B cell (primary cell): ENCODE results near the gene PTPRN2. TPM values are rescaled to one million over a fixed set of nuclear protein-coding genes. Genes with fewer than 3 reads are reported as not detected.

Experiments used
- ATAC-seq: fragments of 200-7000 bp; cut with Tn5 transposase; one replicate; pipeline ENCODE4 v1.10.0; 2021; ENCODE audit warnings: low read depth, mild to moderate bottlenecking, moderate number of reproducible peaks, moderate library complexity
- CTCF ChIA-PET: fragments of 350-600 bp; sonication (Branson Sonifier 250); formaldehyde crosslinking; loops from one replicate; lab custom pipeline; 2021; ENCODE audit warnings: antibody characterized with exemption, inconsistent platforms; lab: Charles Lee
- POLR2A ChIA-PET: fragments of 350-600 bp; sonication (Branson Sonifier 250); formaldehyde crosslinking; loops from one replicate; lab custom pipeline; 2021; ENCODE audit warnings: antibody characterized with exemption; lab: Charles Lee
- DNase-seq: peaks from one replicate; pipeline ENCODE4 v3.0.0; 2013
- H2AFZ ChIP-seq: 2 replicates; pipeline ENCODE4 v1.6.1; 2012; ENCODE audit warnings: mild to moderate bottlenecking, low read depth, low read length; ENCODE audit not compliant: insufficient read depth, poor library complexity, severe bottlenecking
- H3K27ac ChIP-seq, 2 donors: 1 replicate in 1 of 2; 2 replicates in 1 of 2; pipeline ENCODE4 v1.5.1; 2012 to 2013; ENCODE audit warnings: low read length in 2 of 2, mild to moderate bottlenecking in 2 of 2, moderate library complexity in 1 of 2
- H3K27me3 ChIP-seq, 4 experiments: fragments of 200-600 bp in 1 of 4; sonication (generic) in 1 of 4; replicated peaks in 1 of 4; 1 replicate in 2 of 4; 2 replicates in 2 of 4; pipeline versions ENCODE4 v1.6.1 to v1.7.0; 2013 to 2016; ENCODE audit warnings: low read length in 3 of 4, mild to moderate bottlenecking in 2 of 4, mixed read lengths in 1 of 4, moderate library complexity in 1 of 4; ENCODE audit not compliant: insufficient read depth in 4 of 4, control insufficient read depth in 3 of 4; ENCODE audit errors: control extremely low read depth in 1 of 4
- H3K36me3 ChIP-seq, 2 experiments: replicated peaks in 1 of 2; 1 replicate in 1 of 2; 2 replicates in 1 of 2; pipeline versions ENCODE4 v1.6.1 to v1.7.1; 2013; ENCODE audit warnings: low read length in 1 of 2; ENCODE audit not compliant: insufficient read depth in 2 of 2, control insufficient read depth in 1 of 2; ENCODE audit errors: control extremely low read depth in 1 of 2, extremely low read depth in 1 of 2
- H3K4me1 ChIP-seq, 2 donors: fragments of 200-600 bp in 1 of 2; sonication (generic) in 1 of 2; 1 replicate in 1 of 2; 2 replicates in 1 of 2; pipeline versions ENCODE4 v1.5.1 to v1.6.1; 2013 to 2017; ENCODE audit warnings: low read length in 2 of 2; ENCODE audit not compliant: control insufficient read depth in 2 of 2, insufficient read depth in 2 of 2
- H3K4me2 ChIP-seq: replicated peaks from 2 replicates; pipeline ENCODE3; 2012; ENCODE audit warnings: mild to moderate bottlenecking, low read depth, low read length; ENCODE audit not compliant: poor library complexity, severe bottlenecking
- H3K4me3 ChIP-seq, 5 experiments: fragments of 200-600 bp in 1 of 5; sonication (generic) in 1 of 5; 1 replicate in 3 of 5; 2 replicates in 2 of 5; pipeline versions ENCODE4 v1.5.1 to v1.7.0; 2011 to 2016; ENCODE audit warnings: low read length in 4 of 5, mild to moderate bottlenecking in 4 of 5, low read depth in 2 of 5, control low read depth in 1 of 5, moderate library complexity in 1 of 5; ENCODE audit not compliant: insufficient read depth in 1 of 5; ENCODE audit errors: control extremely low read depth in 1 of 5, extremely low read depth in 1 of 5
- H3K79me2 ChIP-seq: fragments of 200-600 bp; sonication (generic); one replicate; pipeline ENCODE4 v1.6.0; 2016; ENCODE audit warnings: low read length; ENCODE audit not compliant: control insufficient read depth, insufficient read depth
- H3K9ac ChIP-seq: fragments of 200-600 bp; sonication (generic); 2 replicates; pipeline ENCODE4 v1.6.1; 2017; ENCODE audit warnings: mild to moderate bottlenecking, low read length, moderate library complexity
- H3K9me3 ChIP-seq, 3 donors: one replicate each; pipeline versions ENCODE4 v1.6.1 to v1.7.1; 2013; ENCODE audit warnings: low read length in 2 of 3; ENCODE audit not compliant: control insufficient read depth in 2 of 3, insufficient read depth in 1 of 3; ENCODE audit errors: control extremely low read depth in 1 of 3
- H4K20me1 ChIP-seq: 2 replicates; pipeline ENCODE4 v1.6.0; 2012; ENCODE audit warnings: mild to moderate bottlenecking, low read length; ENCODE audit not compliant: insufficient read depth, control insufficient read depth, poor library complexity, severe bottlenecking
- H3K27ac Mint-ChIP-seq: one replicate; pipeline ENCODE4 v1.8.0; 2021; ENCODE audit warnings: mixed read lengths
- H3K27me3 Mint-ChIP-seq: one replicate; pipeline ENCODE4 v1.8.0; 2021; ENCODE audit warnings: mixed read lengths
- H3K4me1 Mint-ChIP-seq: one replicate; pipeline ENCODE4 v1.8.0; 2021; ENCODE audit warnings: mixed read lengths
- H3K4me3 Mint-ChIP-seq: one replicate; pipeline ENCODE4 v1.8.0; 2021; ENCODE audit warnings: mixed read lengths
- H3K9me3 Mint-ChIP-seq: one replicate; pipeline ENCODE4 v1.8.0; 2022; ENCODE audit warnings: mixed read lengths; ENCODE audit not compliant: insufficient read depth
- CTCF ChIP-seq: fragments of 200-600 bp; IDR thresholded peaks from one replicate; pipeline ENCODE4 v1.8.0; 2022; ENCODE audit warnings: antibody characterized with exemption, mild to moderate bottlenecking
- EZH2 ChIP-seq: IDR thresholded peaks from 2 replicates; pipeline ENCODE4 v1.6.1; 2012; ENCODE audit warnings: borderline replicate concordance, low read depth, mild to moderate bottlenecking, moderate library complexity, low read length; ENCODE audit not compliant: insufficient read depth, poor library complexity, severe bottlenecking
- WGBS: methylation state at CpG from one replicate; pipeline ENCODE4 v1.1.5; 2013; ENCODE audit warnings: missing lambda C conversion rate; ENCODE audit not compliant: insufficient coverage; 5-methylcytosine and 5-hydroxymethylcytosine counted together
- intact Hi-C: fragments of 100-400 bp; cut with micrococcal nuclease; formaldehyde crosslinking; loops from one replicate; pipeline ENCODE4 v1.10.0; 2022
- polyA plus RNA-seq: library from polyadenylated mRNA; depleted of rRNA; stranded (reverse); fragments of >200 nt; gene quantifications from 2 replicates; pipeline ENCODE4 v1.2.3, GENCODE V29; 2012
- total RNA-seq, 2 donors: library from RNA; stranded (reverse); fragments of 120-200 nt in 1 of 2; gene quantifications; 1 replicate in 1 of 2; 2 replicates in 1 of 2; pipeline versions ENCODE4 v1.2.3 to v1.2.4, GENCODE V29; 2013 to 2022

The PTPRN2 gene
- total and polyA plus RNA-seq, 2 donors (not counting 1 experiment from before 2014, with no cell fraction given): 2.0 to 5.0 TPM

GRCh38 chr7:158112571-158113320 is 474.9 kb downstream of the PTPRN2 start:
- WGBS: 93% methylated on average over 16 of the region's 16 CpGs
- Histone ChIP-seq H3K27ac (no peak overlapping the region), H3K9me3 (peaks cover 1 to 75% (median 13%) of the 10 kb centered on the region in 3 donors), H3K27me3 (no peaks in the 10 kb centered on the region), H3K4me2 (no peak overlapping the region), H3K4me3 (no peak overlapping the region), H3K79me2 (no peaks in the 10 kb centered on the region), H3K36me3 (no peaks in the 10 kb centered on the region), H3K9ac (no peak overlapping the region), H4K20me1 (no peaks in the 10 kb centered on the region), H3K4me1 (no peaks in the 10 kb centered on the region), H2AFZ (no peak overlapping the region)
- Mint-ChIP-seq H3K4me3 (no peak overlapping the region), H3K4me1 (no peaks in the 10 kb centered on the region), H3K27me3 (no peaks in the 10 kb centered on the region), H3K27ac (no peak overlapping the region), H3K9me3 (peaks cover 8% of the 10 kb centered on the region)
- TF ChIP-seq CTCF (no peak), EZH2 (no peak)
- POLR2A ChIA-PET: no interaction called here
- intact Hi-C loops: no loop called here
- CTCF ChIA-PET: no interaction called here
- DNase-seq: no peak
- no peak for ATAC-seq

GRCh38 chr7:158111906-158112570 is 475.6 kb downstream of the PTPRN2 start:
- H3K27me3 Mint-ChIP-seq: no peaks in the 10 kb centered on the region
- Histone ChIP-seq H3K36me3 (no peaks in the 10 kb centered on the region), H3K9me3 (peaks cover 0 to 77% (median 6%) of the 10 kb centered on the region in 3 donors), H3K4me3 (no peak overlapping the region), H3K27me3 (no peaks in the 10 kb centered on the region), H3K9ac (no peak overlapping the region), H3K4me1 (no peaks in the 10 kb centered on the region), H3K27ac (no peak overlapping the region), H2AFZ (no peak overlapping the region), H3K4me2 (no peak overlapping the region), H3K79me2 (no peaks in the 10 kb centered on the region), H4K20me1 (no peaks in the 10 kb centered on the region)
- no peak for DNase-seq
- no peak overlapping the region for H3K27ac Mint-ChIP-seq
- H3K4me3 Mint-ChIP-seq: no peak overlapping the region
- POLR2A ChIA-PET: no interaction called here
- WGBS: 93% methylated on average over 15 of the region's 15 CpGs
- no peaks in the 10 kb centered on the region for H3K4me1 Mint-ChIP-seq
- intact Hi-C loops: no loop called here
- peaks cover 6% of the 10 kb centered on the region for H3K9me3 Mint-ChIP-seq
- no peak for TF ChIP-seq CTCF
- TF ChIP-seq EZH2: no peak
- CTCF ChIA-PET: no interaction called here
- ATAC-seq: no peak
